Astrocyte of the spinal cord (primary cell): ENCODE measurements around the gene ZBTB20.

Experiments used
- DNase-seq: peaks from one replicate; pipeline ENCODE4 v3.0.0; 2011; ENCODE audit warnings: low read depth, low spot score
- H3K4me3 ChIP-seq: 2 replicates; pipeline ENCODE4 v1.5.1; 2011; ENCODE audit warnings: low read depth, mild to moderate bottlenecking, low read length, moderate library complexity
- in situ Hi-C: cut with HindIII; loops from 2 replicates; pipeline ENCODE4 v1.10.0; 2017; ENCODE audit warnings: low sequenced_read_pairs
- TF ChIP-seq, protein P1 (sequence below): IDR thresholded peaks from 2 replicates; pipeline ENCODE4 v1.5.1; 2012; ENCODE audit warnings: low read depth, mild to moderate bottlenecking, low read length, inconsistent platforms

The ZBTB20 gene

DNA sequence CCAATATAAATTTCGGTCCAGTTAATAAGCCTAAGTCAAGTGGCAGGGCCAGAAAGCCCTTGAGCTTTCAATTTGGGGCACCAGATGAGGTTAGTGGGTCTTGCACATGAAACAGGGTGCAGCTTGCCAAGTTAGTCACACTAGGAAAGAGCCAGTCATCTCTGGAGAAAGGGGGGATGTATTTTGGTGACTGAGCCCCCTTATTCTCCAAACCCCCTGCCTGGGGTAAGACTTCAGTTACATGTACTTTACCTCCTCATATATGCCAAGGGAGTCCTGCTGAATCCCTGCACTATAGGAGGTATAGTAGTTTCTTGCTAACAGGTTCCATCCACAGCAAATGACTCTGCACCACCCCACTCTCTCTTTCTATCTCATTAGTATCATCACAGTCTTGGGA lies 790.6 kb downstream of the ZBTB20 start:
- TF ChIP-seq, protein P1, sequence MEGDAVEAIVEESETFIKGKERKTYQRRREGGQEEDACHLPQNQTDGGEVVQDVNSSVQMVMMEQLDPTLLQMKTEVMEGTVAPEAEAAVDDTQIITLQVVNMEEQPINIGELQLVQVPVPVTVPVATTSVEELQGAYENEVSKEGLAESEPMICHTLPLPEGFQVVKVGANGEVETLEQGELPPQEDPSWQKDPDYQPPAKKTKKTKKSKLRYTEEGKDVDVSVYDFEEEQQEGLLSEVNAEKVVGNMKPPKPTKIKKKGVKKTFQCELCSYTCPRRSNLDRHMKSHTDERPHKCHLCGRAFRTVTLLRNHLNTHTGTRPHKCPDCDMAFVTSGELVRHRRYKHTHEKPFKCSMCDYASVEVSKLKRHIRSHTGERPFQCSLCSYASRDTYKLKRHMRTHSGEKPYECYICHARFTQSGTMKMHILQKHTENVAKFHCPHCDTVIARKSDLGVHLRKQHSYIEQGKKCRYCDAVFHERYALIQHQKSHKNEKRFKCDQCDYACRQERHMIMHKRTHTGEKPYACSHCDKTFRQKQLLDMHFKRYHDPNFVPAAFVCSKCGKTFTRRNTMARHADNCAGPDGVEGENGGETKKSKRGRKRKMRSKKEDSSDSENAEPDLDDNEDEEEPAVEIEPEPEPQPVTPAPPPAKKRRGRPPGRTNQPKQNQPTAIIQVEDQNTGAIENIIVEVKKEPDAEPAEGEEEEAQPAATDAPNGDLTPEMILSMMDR, result no peak
- no peak overlapping the region for H3K4me3 ChIP-seq
- in situ Hi-C loops, result no loop called here
- DNase-seq, result no peak

DNA sequence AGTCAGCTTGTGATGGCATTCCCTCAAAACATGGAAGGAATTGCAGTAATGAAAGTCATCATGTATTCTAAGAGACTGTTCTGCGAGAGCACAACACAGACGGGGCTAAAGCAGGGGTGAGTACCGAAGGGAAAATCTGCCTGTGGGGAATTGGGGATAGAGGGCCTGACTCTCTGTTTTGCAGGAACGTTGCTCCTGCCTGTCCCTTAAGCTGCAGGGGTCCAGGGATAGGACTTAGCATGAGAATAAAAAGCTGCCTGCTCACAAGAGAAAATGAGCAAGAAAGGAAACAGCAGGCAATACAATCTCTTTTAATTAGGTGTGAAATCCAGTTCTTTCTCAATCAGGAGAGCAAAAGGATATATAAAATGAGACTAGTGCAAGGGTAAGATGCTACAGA lies 791.0 kb downstream of the ZBTB20 start:
- in situ Hi-C loops, result no loop called here
- no peak for DNase-seq
- TF ChIP-seq, protein P1, result no peak
- no peak overlapping the region for H3K4me3 ChIP-seq

DNA sequence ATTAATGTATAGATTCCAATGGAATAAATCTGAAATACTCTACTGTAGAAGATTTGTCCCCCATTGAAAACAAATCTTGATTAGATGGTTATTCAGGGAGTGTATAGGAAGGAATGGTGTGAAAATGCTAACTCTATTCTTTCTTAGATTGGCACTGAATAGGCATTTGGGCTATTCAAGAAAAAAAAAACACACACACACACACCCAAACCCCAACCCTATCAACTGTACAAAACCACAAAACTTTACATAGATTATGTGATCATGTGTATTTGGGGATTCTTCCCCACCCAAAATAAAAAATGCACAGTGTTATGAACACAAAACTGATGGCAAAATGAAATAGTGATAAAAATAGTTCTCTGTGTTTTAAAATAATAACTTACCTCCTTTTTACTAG lies 791.4 kb downstream of the ZBTB20 start:
- no peak for DNase-seq
- in situ Hi-C loops, result no loop called here
- H3K4me3 ChIP-seq, result no peak overlapping the region
- TF ChIP-seq, protein P1, result no peak

DNA sequence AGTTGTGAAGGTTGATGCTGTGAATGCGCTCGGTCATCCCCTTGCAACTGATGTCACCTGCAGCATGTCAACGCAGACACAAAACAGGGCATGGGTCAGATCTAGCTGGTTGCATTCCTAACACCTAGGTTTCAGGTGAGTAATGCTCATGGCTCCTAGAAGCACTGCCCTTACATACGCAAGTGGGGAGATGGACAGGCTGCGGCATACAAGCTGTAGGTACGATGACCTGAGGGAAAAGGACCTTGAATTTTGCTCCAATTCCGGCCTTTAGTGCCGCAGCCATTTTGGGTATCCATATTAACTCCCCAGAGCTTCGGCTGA lies 795.3 kb downstream of the ZBTB20 start:
- H3K4me3 ChIP-seq, result no peak overlapping the region
- no peak for DNase-seq
- TF ChIP-seq, protein P1, result no peak
- in situ Hi-C loops, result no loop called here

DNA sequence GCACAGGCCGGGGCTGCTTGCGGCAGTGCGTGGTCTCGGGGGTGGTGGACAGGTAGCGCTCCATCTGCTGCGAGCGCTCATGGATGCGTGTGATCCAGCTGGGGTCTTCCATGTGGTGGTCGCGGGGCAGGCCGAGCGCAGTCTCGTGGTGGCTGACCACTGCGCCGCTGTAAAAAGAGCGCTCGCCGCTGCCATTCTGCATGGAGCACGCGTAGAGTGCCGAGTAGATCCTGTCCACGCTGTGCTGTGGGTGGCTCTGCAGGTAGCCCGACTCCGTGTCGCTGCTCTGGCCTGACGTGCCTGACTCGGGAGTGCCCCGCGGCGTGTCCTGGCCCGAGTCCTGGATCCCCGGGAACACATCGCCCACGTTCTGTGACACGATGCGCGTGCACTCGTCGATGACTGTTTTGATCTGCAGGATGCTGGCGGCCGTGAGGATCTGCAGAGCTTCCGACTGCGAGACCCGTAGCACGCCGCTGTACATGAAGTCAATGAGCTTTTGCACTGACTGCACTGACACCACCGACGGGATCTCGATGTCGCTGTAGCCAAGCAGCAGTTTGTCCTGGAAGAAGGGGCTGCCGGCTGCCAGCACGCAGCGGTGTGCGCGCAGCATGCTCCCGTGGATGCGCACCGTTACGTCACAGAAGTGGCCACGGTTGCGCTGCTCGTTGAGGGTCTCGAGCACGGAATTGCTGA lies 795.8 kb downstream of the ZBTB20 start:
- in situ Hi-C loops, result no loop called here
- TF ChIP-seq, protein P1, result no peak

DNA sequence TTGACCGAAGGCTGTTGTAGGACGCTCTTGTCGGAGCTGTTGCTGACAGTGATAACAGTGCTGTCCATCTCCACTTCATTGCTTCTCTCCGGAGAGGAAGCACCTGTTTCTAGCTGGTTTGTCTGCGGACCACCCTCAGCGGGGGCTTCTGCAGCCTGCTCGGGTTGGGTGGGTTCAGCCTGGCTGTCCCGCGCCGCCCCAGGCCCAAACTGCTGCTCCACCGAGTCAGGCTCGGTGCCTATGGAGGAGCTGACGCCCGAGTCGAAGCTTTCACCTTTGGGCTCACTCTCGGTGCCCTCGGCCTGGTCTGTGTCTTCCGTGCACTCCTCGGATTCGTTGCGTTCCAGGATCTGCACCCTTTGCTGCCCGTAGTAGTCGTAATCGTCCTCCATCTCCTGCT lies 796.4 kb downstream of the ZBTB20 start:
- no peak for DNase-seq
- H3K4me3 ChIP-seq, result no peak overlapping the region
- TF ChIP-seq, protein P1, result no peak
- in situ Hi-C loops, result no loop called here

More for the DNA sequence above, 795.8 kb downstream of the ZBTB20 start:
- DNase-seq, result no peak
- H3K4me3 ChIP-seq, result no peak overlapping the region
